Measurements from ENCODE around the gene CDK2.
"Not testable (repeated sequence)": the region's sequence is repeated elsewhere in the genome, so short reads cannot be mapped to it uniquely, and the experiment has no call there.

Gene CDK2

DNA sequence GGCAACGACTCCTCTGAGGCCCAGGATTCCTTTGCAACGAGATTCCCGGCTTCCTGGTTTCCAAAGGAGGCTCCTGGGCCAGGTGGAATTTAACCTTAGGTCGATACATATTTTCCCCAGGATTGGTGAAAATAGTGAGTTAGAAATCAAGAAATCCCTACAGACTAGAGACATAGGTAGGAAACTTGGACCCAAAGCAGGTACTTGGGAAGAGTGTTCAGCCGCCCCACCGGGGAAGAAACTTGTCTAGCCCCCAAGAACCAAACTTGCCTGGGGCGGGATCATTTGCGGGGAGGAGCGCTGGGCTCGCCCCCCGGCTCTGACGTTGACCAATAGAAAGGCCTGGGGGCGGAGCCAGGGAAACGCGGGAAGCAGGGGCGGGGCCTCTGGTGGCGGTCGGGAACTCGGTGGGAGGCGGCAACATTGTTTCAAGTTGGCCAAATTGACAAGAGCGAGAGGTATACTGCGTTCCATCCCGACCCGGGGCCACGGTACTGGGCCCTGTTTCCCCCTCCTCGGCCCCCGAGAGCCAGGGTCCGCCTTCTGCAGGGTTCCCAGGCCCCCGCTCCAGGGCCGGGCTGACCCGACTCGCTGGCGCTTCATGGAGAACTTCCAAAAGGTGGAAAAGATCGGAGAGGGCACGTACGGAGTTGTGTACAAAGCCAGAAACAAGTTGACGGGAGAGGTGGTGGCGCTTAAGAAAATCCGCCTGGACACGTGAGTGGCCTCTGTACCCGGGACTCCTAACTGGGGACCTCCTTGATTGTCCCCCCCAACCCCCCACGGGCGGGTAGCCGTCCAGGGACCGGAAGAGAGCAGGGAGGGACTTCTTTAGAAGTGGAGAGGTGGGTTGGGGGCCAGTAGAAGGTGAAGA is at the start of gene CDK2:
Gene CDK2, plus strand, starts transcription at position 423 of the 874 bp plus-strand sequence. Its CDS starts 179 bp downstream, at position 602.
- DNase-seq, result peak; percentile 86 to 90

- not testable (repeated sequence) for DNase-seq
These were observed 47.6 kb upstream of the CDK2 start for GRCh38 chr12:55919032-55919431.

- DNase-seq, result no peak
These were observed 44.5 kb upstream of the CDK2 start for GRCh38 chr12:55922126-55922525.

GRCh38 chr12:55923648-55924047 is 43.0 kb upstream of the CDK2 start:
- DNase-seq, result not testable (repeated sequence)

GRCh38 chr12:55925371-55925770 is 41.3 kb upstream of the CDK2 start:
- no peak for DNase-seq

DNA sequence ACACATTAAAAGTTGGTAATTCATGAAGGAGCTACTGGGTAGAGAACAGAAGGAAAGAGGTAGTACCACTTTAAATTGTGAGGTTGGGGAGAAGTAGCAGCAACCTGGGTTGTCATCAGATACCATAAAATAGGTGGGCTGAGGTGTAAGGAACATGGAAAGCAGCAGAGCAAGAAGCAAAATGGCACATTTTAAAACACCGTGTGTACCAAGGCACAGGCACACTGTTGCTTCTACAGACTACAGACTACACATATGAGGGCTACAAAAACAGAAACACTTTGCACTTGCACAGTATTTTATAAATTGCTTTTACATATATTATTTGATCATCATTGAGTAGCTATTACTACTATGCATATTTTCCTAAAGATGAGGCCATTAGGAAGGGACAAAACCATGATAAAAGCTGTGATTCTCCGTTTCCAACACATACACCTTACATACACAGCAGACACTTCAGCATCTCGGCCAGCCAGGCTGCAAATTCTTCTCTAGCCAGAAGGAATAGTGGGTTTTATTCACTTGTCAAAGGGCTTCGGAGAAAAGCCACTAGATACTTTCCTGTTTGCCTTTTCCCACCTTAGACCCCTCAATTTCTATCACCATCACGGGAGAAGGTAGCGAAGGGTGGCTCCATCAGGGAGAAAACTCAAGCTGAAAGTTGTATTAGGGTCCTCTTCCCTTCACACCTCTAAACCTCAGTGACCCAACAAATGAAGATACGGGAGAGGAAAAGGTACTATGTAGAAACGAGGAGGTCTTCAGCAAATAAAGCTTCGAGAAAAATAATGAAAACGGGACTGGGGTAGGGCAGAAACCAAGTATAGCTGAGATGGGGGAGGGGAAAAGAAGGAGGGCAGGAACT is 40.5 kb upstream of the CDK2 start:
- peak in 1 of 2 donors; percentile 7 for DNase-seq

GRCh38 chr12:55926738-55927587 is 39.7 kb upstream of the CDK2 start:
- DNase-seq, result peak; percentile 93 to 94

DNA sequence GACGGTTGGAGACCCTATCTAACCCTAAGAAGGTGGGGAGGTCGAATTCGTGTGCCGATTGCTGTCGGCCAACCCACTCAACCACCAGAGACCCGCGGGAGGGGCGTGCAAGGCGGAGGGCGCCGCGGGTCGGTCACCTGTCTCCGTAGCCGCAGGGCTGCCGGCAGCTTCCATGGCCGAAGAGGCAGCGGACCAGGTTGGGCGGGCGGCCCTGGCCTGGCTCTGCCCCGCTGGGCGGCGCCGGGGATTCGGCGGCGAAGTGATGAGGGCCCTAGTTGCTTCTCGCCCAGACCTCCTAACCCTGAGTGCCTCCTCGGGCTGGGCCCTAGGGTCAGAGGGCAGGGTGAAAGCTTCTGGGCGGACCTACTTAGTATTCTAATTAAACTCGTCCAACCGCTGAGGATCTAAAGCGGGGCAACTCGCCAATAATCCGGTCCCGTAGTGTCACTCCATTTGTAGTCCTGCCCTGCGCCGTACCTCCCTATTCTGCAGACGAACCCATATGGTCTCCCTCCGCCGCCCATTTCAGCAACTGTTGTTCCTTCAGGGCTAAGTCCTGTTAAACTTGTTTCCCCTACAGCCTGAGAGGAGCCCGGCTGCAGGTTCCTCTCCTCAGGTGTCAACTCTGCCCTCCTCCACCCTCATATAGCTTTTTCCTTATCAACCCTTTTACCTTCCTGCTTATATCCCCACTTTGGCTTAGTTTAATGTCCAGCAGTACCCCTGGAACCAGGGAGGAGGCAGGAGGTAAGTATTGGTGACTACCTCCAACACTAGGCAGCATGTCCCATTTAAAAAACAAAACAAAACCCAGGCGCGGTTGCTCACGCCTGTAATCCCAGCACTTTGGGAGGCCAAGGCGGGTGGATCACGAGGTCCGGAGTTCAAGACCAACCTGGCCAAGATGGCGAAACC is 38.8 kb upstream of the CDK2 start, which contains the start of gene PYM1:
Gene PYM1, minus strand, starts transcription at position 307 of the 915 bp plus-strand sequence. Its CDS starts 133 bp downstream, at position 174.
- peak; percentile 72 to 81 for DNase-seq

GRCh38 chr12:55929306-55929791 is 37.3 kb upstream of the CDK2 start:
- peak; percentile 87 to 91 for DNase-seq

- DNase-seq, result peak; percentile 74 to 80
These were observed 35.8 kb upstream of the CDK2 start, which contains the start of gene DGKA for GRCh38 chr12:55930771-55931316. TSS of gene DGKA (plus strand) at chr12:55931162. CDS start at chr12:55936504, 5,342 bp downstream.

GRCh38 chr12:55931317-55931779 is 35.3 kb upstream of the CDK2 start:
- DNase-seq, result no peak

DNA sequence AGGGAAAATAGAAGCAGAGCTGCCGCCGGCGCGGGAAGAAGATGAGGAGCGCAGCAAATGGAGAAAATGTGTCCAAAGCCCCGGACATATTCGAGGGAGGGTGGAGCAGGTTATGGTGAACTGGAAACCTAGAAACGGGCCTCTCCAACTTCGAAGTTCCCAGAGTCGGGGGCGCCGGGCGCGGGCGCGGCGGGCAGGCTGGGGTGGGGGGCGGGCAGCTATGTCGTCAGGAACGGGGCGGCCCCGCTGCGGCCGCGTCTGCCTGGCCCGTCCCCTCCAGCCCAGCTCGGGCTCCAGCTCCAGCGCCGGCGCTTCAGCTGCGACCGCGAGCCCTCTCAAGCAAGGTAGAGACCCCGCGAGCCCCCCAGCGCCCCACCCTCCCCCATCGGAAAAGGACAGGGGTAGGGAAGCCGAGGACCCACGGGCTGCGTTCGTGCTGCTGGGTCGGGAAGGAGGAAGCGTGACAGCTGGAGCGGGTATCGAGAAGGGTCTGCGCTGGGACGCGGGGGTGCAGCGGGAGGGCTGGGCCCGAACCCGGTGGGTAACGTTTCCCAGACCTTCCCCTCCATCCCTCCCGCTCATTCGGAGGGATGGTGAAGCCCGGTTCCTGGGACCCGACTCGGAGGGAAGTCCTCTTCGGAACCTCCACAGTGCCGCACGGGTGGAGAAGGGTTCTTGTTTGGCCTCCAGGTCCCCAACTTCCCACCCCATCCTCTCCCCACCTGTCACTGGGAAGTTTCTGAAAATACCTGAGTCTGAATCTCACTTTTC is 34.7 kb upstream of the CDK2 start:
- peak in 1 of 2 donors; percentile 47 for DNase-seq

- DNase-seq, result peak; percentile 71 to 77
These were observed 34.1 kb upstream of the CDK2 start for GRCh38 chr12:55932551-55932910.

DNA sequence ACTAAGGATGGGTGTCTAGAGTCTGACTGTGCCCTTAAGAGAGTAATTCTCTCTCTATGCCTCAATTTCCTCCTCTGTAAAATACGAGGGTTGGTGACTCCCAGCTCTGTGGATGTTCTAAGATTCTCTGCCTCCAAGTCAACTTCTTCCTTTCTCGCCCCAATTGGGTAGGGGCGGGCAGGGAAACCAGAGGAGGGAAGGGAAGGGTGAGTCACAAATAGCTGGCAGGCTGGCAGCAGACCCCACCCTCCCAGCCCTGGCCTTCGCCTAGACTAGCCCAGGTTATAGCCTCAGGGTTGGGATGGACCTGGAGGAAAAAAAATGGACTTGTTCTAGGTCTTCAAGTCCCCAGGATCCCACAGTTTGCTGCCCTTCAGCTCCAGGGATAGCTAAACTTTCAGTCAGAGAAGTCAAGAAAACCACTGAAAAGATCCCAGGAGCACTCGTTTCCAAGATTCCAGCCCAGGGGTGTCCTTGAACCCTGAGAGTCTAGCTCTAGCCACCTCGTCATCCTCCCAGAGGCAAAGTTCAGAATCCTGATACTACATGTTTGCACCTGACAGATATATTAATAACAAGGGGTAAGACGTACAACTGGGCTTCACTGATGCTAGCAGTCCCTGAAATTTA is 33.3 kb upstream of the CDK2 start:
- DNase-seq, result peak in 1 of 2 donors; percentile 21

DNA sequence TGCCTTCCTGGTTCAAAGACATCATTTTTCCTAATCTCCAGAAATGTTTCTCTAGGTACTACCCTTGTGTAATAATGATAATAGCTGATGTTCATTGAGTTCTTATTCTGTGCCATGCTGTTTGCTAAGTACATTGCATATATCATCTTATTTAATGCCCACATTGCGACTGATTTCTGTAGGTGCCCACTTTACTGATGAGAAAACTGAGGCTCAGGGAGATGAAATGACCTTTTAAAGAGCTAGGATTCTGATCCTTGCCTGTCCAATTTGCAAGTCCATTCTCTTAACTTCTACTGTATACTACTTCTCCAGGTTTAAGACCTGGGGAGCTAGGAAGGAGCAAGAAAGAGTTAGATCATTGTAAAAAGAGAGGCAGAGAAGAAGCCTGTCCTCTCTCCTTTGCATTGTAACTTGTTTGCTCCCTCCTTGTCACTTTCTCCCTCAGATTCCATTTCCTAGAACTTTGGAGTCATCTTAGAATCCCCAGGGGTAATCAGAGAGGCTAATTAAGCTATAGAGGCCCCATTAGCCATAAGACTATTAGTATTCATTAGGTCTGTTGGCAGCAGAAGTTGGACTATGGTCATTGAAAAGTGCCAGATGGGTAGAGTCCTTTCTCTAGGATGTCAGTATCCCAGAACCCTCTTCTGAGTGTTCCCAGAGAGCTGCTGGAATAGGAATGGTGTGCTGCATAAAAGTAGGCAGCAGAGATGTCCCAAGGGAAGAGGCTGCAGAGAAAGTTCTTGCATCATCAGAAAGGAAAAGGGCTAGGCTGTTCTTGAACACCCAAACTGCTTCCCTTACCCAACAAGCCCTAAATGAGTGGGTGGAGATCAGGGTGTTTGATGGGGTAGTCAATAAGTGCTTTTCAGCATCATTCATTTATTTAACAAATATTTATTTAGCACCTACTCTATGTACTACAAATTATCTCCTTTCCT is 32.6 kb upstream of the CDK2 start:
- no peak for DNase-seq

- DNase-seq, result no peak
These were observed 31.9 kb upstream of the CDK2 start for GRCh38 chr12:55934773-55935172.

- peak in 1 of 2 donors; percentile 32 for DNase-seq
These were observed 30.9 kb upstream of the CDK2 start for GRCh38 chr12:55935738-55936151.

GRCh38 chr12:55937981-55938380 is 28.6 kb upstream of the CDK2 start:
- no peak for DNase-seq

Measured in CD4-positive, alpha-beta T cell treated with Interferon alpha-2 for 1 hour (primary cell).